DOHH2 (cell line): ENCODE measurements around the gene CDC5L.

Source experiments
- H3F3A ChIP-seq: fragments of 200-600 bp; sonication (generic), shearing (Covaris generic); 2 replicates; pipeline ENCODE4 v1.6.0; 2016; ENCODE audit warnings: antibody characterized with exemption, mild to moderate bottlenecking; ENCODE audit not compliant: control insufficient read depth, insufficient read depth
- H3K27ac ChIP-seq: fragments of 200-600 bp; sonication (generic); 2 replicates; pipeline ENCODE4 v1.5.1; 2014; ENCODE audit warnings: low read depth, mild to moderate bottlenecking, low read length, moderate library complexity
- H3K27me3 ChIP-seq: fragments of 200-600 bp; sonication (generic); 2 replicates; pipeline ENCODE4 v1.6.1; 2014; ENCODE audit warnings: mild to moderate bottlenecking, low read length, mixed read lengths; ENCODE audit not compliant: control insufficient read depth
- H3K36me3 ChIP-seq: fragments of 200-600 bp; sonication (generic); 2 replicates; pipeline ENCODE4 v1.6.1; 2014; ENCODE audit warnings: mild to moderate bottlenecking, low read length, moderate library complexity, mixed read lengths; ENCODE audit not compliant: control insufficient read depth
- H3K4me1 ChIP-seq: fragments of 200-600 bp; sonication (generic); 2 replicates; pipeline ENCODE4 v1.6.1; 2014; ENCODE audit warnings: mild to moderate bottlenecking, low read length, mixed read lengths; ENCODE audit not compliant: control insufficient read depth
- H3K4me2 ChIP-seq: fragments of 200-600 bp; sonication (generic); 2 replicates; pipeline ENCODE4 v1.6.0; 2014; ENCODE audit warnings: mild to moderate bottlenecking, low read length, moderate library complexity
- H3K4me3 ChIP-seq: fragments of 200-600 bp; sonication (generic); 2 replicates; pipeline ENCODE4 v1.5.1; 2014; ENCODE audit warnings: mild to moderate bottlenecking, low read length, mixed read lengths
- H3K79me2 ChIP-seq: fragments of 200-600 bp; sonication (generic); 2 replicates; pipeline ENCODE4 v1.6.1; 2014; ENCODE audit warnings: mild to moderate bottlenecking, low read length, mixed read lengths; ENCODE audit not compliant: control insufficient read depth
- H3K9me2 ChIP-seq: fragments of 200-600 bp; sonication (generic); replicated peaks from 2 replicates; pipeline ENCODE4 v1.6.1; 2014; ENCODE audit warnings: mild to moderate bottlenecking, low read length, mixed read lengths; ENCODE audit not compliant: control insufficient read depth
- H3K9me3 ChIP-seq: fragments of 200-600 bp; sonication (generic); 2 replicates; pipeline ENCODE4 v1.6.1; 2014; ENCODE audit warnings: antibody characterized with exemption, low read length, mixed read lengths; ENCODE audit not compliant: control insufficient read depth, insufficient read depth
- H4K20me1 ChIP-seq: fragments of 200-600 bp; sonication (generic); 2 replicates; pipeline ENCODE4 v1.6.0; 2014; ENCODE audit warnings: low read depth, mild to moderate bottlenecking, antibody characterized with exemption, low read length, moderate library complexity; ENCODE audit not compliant: control insufficient read depth, insufficient read depth
- CTCF ChIP-seq: fragments of 200-600 bp; sonication (generic); IDR thresholded peaks from one replicate; pipeline ENCODE4 v1.5.1; 2014; ENCODE audit warnings: antibody characterized with exemption, mild to moderate bottlenecking, low read depth, low read length; ENCODE audit not compliant: poor library complexity, severe bottlenecking
- EZH2phosphoT487 ChIP-seq: fragments of 200-600 bp; sonication (generic); IDR thresholded peaks from 2 replicates; pipeline ENCODE4 v1.6.1; 2017; ENCODE audit warnings: borderline replicate concordance, mild to moderate bottlenecking, antibody characterized with exemption, low read length, moderate library complexity, mixed read lengths

Gene CDC5L

GRCh38 chr6:44388135-44388487 is 605 bp downstream of the CDC5L start:
- Histone ChIP-seq H3K27ac (no peak overlapping the region), H3K79me2 (peaks cover 52% of the 10 kb centered on the region), H3K4me1 (peaks cover 26% of the 10 kb centered on the region), H3K27me3 (no peaks in the 10 kb centered on the region), H3K4me2 (peak overlapping the region; percentile 98), H4K20me1 (peaks cover 9% of the 10 kb centered on the region), H3K36me3 (peaks cover 38% of the 10 kb centered on the region), H3K9me3 (no peaks in the 10 kb centered on the region), H3F3A (no peaks in the 10 kb centered on the region; the same call in 1 of the 2 replicates), H3K4me3 (peak overlapping the region; percentile 89), H3K9me2 (no peaks in the 10 kb centered on the region)
- TF ChIP-seq EZH2phosphoT487 (no peak), CTCF (no peak)

DNA sequence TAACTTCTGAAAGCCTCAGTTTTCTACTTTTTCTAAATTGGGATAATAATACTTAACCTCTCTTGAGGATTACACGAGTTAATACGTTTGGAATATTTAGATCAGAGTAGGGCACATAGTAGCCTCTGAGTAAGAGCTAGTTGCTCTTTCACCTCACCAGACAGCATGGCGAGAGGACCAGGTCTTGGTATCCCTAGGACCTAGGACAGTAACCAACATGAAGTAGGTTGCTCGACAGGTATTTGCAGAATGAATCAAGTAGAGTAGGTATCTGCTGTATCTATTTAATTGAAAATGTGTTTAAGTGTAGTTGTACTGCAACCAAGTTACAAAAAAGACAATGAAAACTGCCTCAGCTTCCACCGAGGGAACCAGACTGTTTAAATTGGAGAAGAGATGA is 1.4 kb downstream of the CDC5L start:
- no peak overlapping the region for H3K27ac ChIP-seq
- H3K9me2 ChIP-seq, result no peaks in the 10 kb centered on the region
- H3K4me3 ChIP-seq, result peak overlapping the region; percentile 89
- H4K20me1 ChIP-seq, result peaks cover 9% of the 10 kb centered on the region
- peaks cover 52% of the 10 kb centered on the region for H3K79me2 ChIP-seq
- TF ChIP-seq CTCF (no peak), EZH2phosphoT487 (no peak)
- peaks cover 46% of the 10 kb centered on the region for H3K36me3 ChIP-seq
- no peaks in the 10 kb centered on the region for H3K9me3 ChIP-seq
- peak overlapping the region; percentile 98 for H3K4me2 ChIP-seq
- no peaks in the 10 kb centered on the region; the same call in 1 of the 2 replicates for H3F3A ChIP-seq
- no peaks in the 10 kb centered on the region for H3K27me3 ChIP-seq
- peaks cover 26% of the 10 kb centered on the region for H3K4me1 ChIP-seq

- H3K4me2 ChIP-seq, result no peak overlapping the region
- H3K4me1 ChIP-seq, result peaks cover 26% of the 10 kb centered on the region
- H3K27me3 ChIP-seq, result no peaks in the 10 kb centered on the region
- H3K9me3 ChIP-seq, result no peaks in the 10 kb centered on the region
- H3K79me2 ChIP-seq, result peaks cover 56% of the 10 kb centered on the region
- no peak overlapping the region for H3K27ac ChIP-seq
- H3K9me2 ChIP-seq, result no peaks in the 10 kb centered on the region
- no peaks in the 10 kb centered on the region; the same call in 1 of the 2 replicates for H3F3A ChIP-seq
- no peak for TF ChIP-seq EZH2phosphoT487
- TF ChIP-seq CTCF, result no peak
- H3K36me3 ChIP-seq, result peaks cover 58% of the 10 kb centered on the region
- peaks cover 9% of the 10 kb centered on the region for H4K20me1 ChIP-seq
- H3K4me3 ChIP-seq, result no peak overlapping the region
Observed at GRCh38 chr6:44390158-44390683, 2.7 kb downstream of the CDC5L start.

GRCh38 chr6:44395501-44395900 is 8.0 kb downstream of the CDC5L start:
- H3K79me2 ChIP-seq, result peaks cover 45% of the 10 kb centered on the region
- H3K27ac ChIP-seq, result no peak overlapping the region
- H3K27me3 ChIP-seq, result no peaks in the 10 kb centered on the region
- no peaks in the 10 kb centered on the region for H4K20me1 ChIP-seq
- no peaks in the 10 kb centered on the region for H3F3A ChIP-seq
- no peaks in the 10 kb centered on the region for H3K9me3 ChIP-seq
- no peak overlapping the region for H3K4me3 ChIP-seq
- TF ChIP-seq EZH2phosphoT487 (no peak), CTCF (no peak)
- H3K9me2 ChIP-seq, result no peaks in the 10 kb centered on the region
- peaks cover 89% of the 10 kb centered on the region for H3K36me3 ChIP-seq
- no peaks in the 10 kb centered on the region for H3K4me1 ChIP-seq
- no peak overlapping the region for H3K4me2 ChIP-seq
